K562 (cell line): ENCODE results near the gene PI4K2B.

Source experiments
- HNRNPK ChIP-seq: fragments of 200-400 bp; formaldehyde crosslinking; IDR thresholded peaks from one replicate; pipeline ENCODE4 v1.6.1; 2018; ENCODE audit warnings: mild to moderate bottlenecking, low read depth, low read length; ENCODE audit not compliant: poor library complexity, severe bottlenecking
- RBM15 ChIP-seq: fragments of 200-400 bp; formaldehyde crosslinking; IDR thresholded peaks from 2 replicates; pipeline ENCODE4 v1.6.1; 2018; ENCODE audit warnings: mild to moderate bottlenecking, low read length, moderate library complexity; ENCODE audit not compliant: insufficient read depth
- TF ChIP-seq, protein P1 (sequence below): sonication (generic); formaldehyde crosslinking; IDR thresholded peaks from 2 replicates; pipeline ENCODE4 v1.8.0; 2022; ENCODE audit warnings: mild to moderate bottlenecking, missing genetic modification reagents
- TF ChIP-seq, protein P2 (sequence below), 3 experiments: IDR thresholded peaks in 2 of 3; conservative IDR thresholded peaks in 1 of 3; 2 replicates each; pipeline ENCODE4 v1.5.1; 2011 to 2012; ENCODE audit warnings: low read length in 3 of 3, mild to moderate bottlenecking in 3 of 3, control low read depth in 2 of 3, improper control_type of control experiment in 1 of 3, inconsistent platforms in 1 of 3, low read depth in 1 of 3, mixed read lengths in 1 of 3, moderate library complexity in 1 of 3; ENCODE audit not compliant: insufficient read depth in 2 of 3

DNA sequence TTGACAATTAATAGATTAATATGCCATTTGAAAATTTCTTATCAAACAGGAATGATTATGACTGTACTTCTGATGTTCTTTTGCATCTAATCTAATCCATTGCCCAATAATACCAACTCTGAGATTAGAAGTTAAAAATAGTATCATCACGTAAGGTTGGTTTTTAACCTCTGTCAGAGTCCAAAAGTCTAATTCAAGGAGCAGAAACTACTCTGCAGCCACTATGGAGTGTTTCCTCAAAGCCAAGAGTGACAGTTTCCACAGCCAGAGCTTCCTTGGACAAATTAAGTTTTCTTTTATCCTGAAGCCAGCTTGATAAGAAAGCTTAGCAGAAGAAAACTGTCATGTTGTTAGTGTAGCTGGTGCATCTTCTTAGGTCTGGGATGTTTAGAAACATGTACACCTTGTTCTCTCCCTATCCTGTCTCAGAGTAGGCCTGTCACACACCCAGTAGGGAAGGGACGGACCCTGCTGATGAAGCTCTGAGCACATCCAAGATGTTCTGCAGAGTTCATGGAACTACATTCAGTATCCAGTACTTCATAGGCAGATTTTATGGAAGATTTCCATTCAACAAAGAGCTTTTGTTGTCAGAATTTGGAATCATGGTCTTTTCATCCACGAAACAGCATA, 20.4 kb upstream of the PI4K2B start:
- TF ChIP-seq, protein P1, sequence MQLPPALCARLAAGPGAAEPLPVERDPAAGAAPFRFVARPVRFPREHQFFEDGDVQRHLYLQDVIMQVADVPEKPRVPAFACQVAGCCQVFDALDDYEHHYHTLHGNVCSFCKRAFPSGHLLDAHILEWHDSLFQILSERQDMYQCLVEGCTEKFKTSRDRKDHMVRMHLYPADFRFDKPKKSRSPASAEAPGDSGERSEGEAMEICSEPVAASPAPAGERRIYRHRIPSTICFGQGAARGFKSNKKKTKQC (CRISPR knock-in tag): no peak
- TF ChIP-seq HNRNPK: no peak
- TF ChIP-seq, protein P2, sequence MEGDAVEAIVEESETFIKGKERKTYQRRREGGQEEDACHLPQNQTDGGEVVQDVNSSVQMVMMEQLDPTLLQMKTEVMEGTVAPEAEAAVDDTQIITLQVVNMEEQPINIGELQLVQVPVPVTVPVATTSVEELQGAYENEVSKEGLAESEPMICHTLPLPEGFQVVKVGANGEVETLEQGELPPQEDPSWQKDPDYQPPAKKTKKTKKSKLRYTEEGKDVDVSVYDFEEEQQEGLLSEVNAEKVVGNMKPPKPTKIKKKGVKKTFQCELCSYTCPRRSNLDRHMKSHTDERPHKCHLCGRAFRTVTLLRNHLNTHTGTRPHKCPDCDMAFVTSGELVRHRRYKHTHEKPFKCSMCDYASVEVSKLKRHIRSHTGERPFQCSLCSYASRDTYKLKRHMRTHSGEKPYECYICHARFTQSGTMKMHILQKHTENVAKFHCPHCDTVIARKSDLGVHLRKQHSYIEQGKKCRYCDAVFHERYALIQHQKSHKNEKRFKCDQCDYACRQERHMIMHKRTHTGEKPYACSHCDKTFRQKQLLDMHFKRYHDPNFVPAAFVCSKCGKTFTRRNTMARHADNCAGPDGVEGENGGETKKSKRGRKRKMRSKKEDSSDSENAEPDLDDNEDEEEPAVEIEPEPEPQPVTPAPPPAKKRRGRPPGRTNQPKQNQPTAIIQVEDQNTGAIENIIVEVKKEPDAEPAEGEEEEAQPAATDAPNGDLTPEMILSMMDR (IDR thresholded peaks at IDR 0.05 in 2 of 3, conservative IDR thresholded peaks at IDR 0.05 in 1 of 3; ENCODE audit: insufficient read depth in 2 of 3, low read depth in 1 of 3, low read length in 3 of 3): no peak
- no peak for TF ChIP-seq RBM15
